ENCODE data around the gene MGMT.

The MGMT gene

GRCh38 chr10:129605266-129605985, 138.4 kb downstream of the MGMT start:
- no peak for DNase-seq (ENCODE audit: low read depth, low spot score)
- no peak overlapping the region for H3K4me3 ChIP-seq (ENCODE audit: low read length)

GRCh38 chr10:129605986-129606518, 139.0 kb downstream of the MGMT start:
- H3K4me3 ChIP-seq (ENCODE audit: low read length), result no peak overlapping the region
- no peak for DNase-seq (ENCODE audit: low read depth, low spot score)

GRCh38 chr10:129607607-129608109, 140.6 kb downstream of the MGMT start:
- H3K4me3 ChIP-seq (ENCODE audit: low read length), result no peak overlapping the region
- no peak for DNase-seq (ENCODE audit: low read depth, low spot score)

- H3K4me3 ChIP-seq (ENCODE audit: low read length), result no peak overlapping the region
- DNase-seq (ENCODE audit: low read depth, low spot score), result no peak
Observed at GRCh38 chr10:129608653-129609052, 141.6 kb downstream of the MGMT start.

- DNase-seq (ENCODE audit: low read depth, low spot score), result no peak
- H3K4me3 ChIP-seq (ENCODE audit: low read length), result no peak overlapping the region
Observed at GRCh38 chr10:129609551-129609950, 142.5 kb downstream of the MGMT start.

GRCh38 chr10:129612481-129613109, 145.6 kb downstream of the MGMT start:
- DNase-seq (ENCODE audit: low read depth, low spot score), result no peak
- H3K4me3 ChIP-seq (ENCODE audit: low read length), result no peak overlapping the region

GRCh38 chr10:129613377-129613980, 146.4 kb downstream of the MGMT start:
- DNase-seq (ENCODE audit: low read depth, low spot score), result no peak
- no peak overlapping the region for H3K4me3 ChIP-seq (ENCODE audit: low read length)

GRCh38 chr10:129614341-129614740, 147.3 kb downstream of the MGMT start:
- no peak for DNase-seq (ENCODE audit: low read depth, low spot score)
- H3K4me3 ChIP-seq (ENCODE audit: low read length), result no peak overlapping the region

- no peak for DNase-seq (ENCODE audit: low read depth, low spot score)
- no peak overlapping the region for H3K4me3 ChIP-seq (ENCODE audit: low read length)
Observed at GRCh38 chr10:129615381-129615780, 148.3 kb downstream of the MGMT start.

GRCh38 chr10:129615921-129616525, 149.0 kb downstream of the MGMT start:
- no peak for DNase-seq (ENCODE audit: low read depth, low spot score)
- no peak overlapping the region for H3K4me3 ChIP-seq (ENCODE audit: low read length)

- DNase-seq (ENCODE audit: low read depth, low spot score), result no peak
- H3K4me3 ChIP-seq (ENCODE audit: low read length), result no peak overlapping the region
Observed at GRCh38 chr10:129617768-129618167, 150.7 kb downstream of the MGMT start.

- DNase-seq (ENCODE audit: low read depth, low spot score), result no peak
- no peak overlapping the region for H3K4me3 ChIP-seq (ENCODE audit: low read length)
Observed at GRCh38 chr10:129621062-129621461, 154.0 kb downstream of the MGMT start.

- H3K4me3 ChIP-seq (ENCODE audit: low read length), result no peak overlapping the region
- DNase-seq (ENCODE audit: low read depth, low spot score), result no peak
Observed at GRCh38 chr10:129621693-129622092, 154.7 kb downstream of the MGMT start.

GRCh38 chr10:129622291-129622690, 155.2 kb downstream of the MGMT start:
- DNase-seq (ENCODE audit: low read depth, low spot score), result no peak
- no peak overlapping the region for H3K4me3 ChIP-seq (ENCODE audit: low read length)

GRCh38 chr10:129622736-129623135, 155.7 kb downstream of the MGMT start:
- H3K4me3 ChIP-seq (ENCODE audit: low read length), result no peak overlapping the region
- DNase-seq (ENCODE audit: low read depth, low spot score), result no peak

GRCh38 chr10:129624526-129624925, 157.5 kb downstream of the MGMT start:
- H3K4me3 ChIP-seq (ENCODE audit: low read length), result no peak overlapping the region
- DNase-seq (ENCODE audit: low read depth, low spot score), result no peak

GRCh38 chr10:129626309-129626708, 159.3 kb downstream of the MGMT start:
- DNase-seq (ENCODE audit: low read depth, low spot score), result no peak

GRCh38 chr10:129626796-129627435, 159.9 kb downstream of the MGMT start:
- H3K4me3 ChIP-seq (ENCODE audit: low read length), result no peak overlapping the region
- no peak for DNase-seq (ENCODE audit: low read depth, low spot score)

More at GRCh38 chr10:129626309-129626708, 159.3 kb downstream of the MGMT start:
- H3K4me3 ChIP-seq (ENCODE audit: low read length), result no peak overlapping the region

- no peak for DNase-seq (ENCODE audit: low read depth, low spot score)
- H3K4me3 ChIP-seq (ENCODE audit: low read length), result no peak overlapping the region
Observed at GRCh38 chr10:129627442-129627841, 160.4 kb downstream of the MGMT start.

Measured in Jurkat, Clone E6-1 (cell line).